Endothelial cell of umbilical vein (primary cell): ENCODE results near the gene IL1R1. TPM values are rescaled to one million over a fixed set of nuclear protein-coding genes. Genes with fewer than 3 reads are reported as not detected.

ENCODE experiments used
- BruUV-seq: library from RNA; stranded (reverse); fragments of 400-500 nt; replicated peaks from 2 replicates; lab custom pipeline; 2021; lab: Mats Ljungman, UMichigan
- CTCF ChIA-PET: fragments of 300-600, 350-600 bp; sonication (Branson Sonifier 250); formaldehyde crosslinking; loops from one replicate; lab custom pipeline; 2021; ENCODE audit warnings: antibody characterized with exemption, inconsistent platforms; lab: Charles Lee
- POLR2A ChIA-PET: fragments of 300-600, 350-600 bp; sonication (Branson Sonifier 250); formaldehyde crosslinking; loops from one replicate; lab custom pipeline; 2021; ENCODE audit warnings: antibody characterized with exemption, inconsistent platforms; lab: Charles Lee
- DNase-seq: peaks from one replicate; pipeline ENCODE4 v3.0.0-alpha.2; 2011; ENCODE audit warnings: low read depth, low spot score
- FAIRE-seq: peaks from 2 replicates; lab custom pipeline; 2011; peaks lifted over from hg19 to GRCh38; lab: Jason Lieb, UNC
- H2AFZ ChIP-seq: 2 replicates; pipeline ENCODE4 v1.6.0; 2012; ENCODE audit warnings: low read depth, low read length, control low read depth, inconsistent platforms
- H3K27ac ChIP-seq: 2 replicates; pipeline ENCODE4 v1.5.1; 2011; ENCODE audit warnings: low read depth, mild to moderate bottlenecking, control low read depth, low read length, moderate library complexity; ENCODE audit not compliant: insufficient read depth
- H3K27me3 ChIP-seq, 2 experiments: 2 replicates each; pipeline versions ENCODE4 v1.6.0 to v1.6.1; 2011; ENCODE audit warnings: low read length in 2 of 2, mixed read lengths in 1 of 2; ENCODE audit not compliant: control insufficient read depth in 2 of 2, insufficient read depth in 2 of 2
- H3K36me3 ChIP-seq, 2 experiments: 2 replicates in 1 of 2; 3 replicates in 1 of 2; pipeline ENCODE4 v1.5.1; 2011; ENCODE audit warnings: low read length in 2 of 2, mild to moderate bottlenecking in 1 of 2, moderate library complexity in 1 of 2; ENCODE audit not compliant: control insufficient read depth in 2 of 2, insufficient read depth in 2 of 2; ENCODE audit errors: extremely low read depth in 1 of 2
- H3K4me1 ChIP-seq: 3 replicates; pipeline ENCODE4 v1.5.1; 2011; ENCODE audit warnings: mild to moderate bottlenecking, low read length; ENCODE audit not compliant: control insufficient read depth, insufficient read depth; ENCODE audit errors: extremely low read depth
- H3K4me2 ChIP-seq: 2 replicates; pipeline ENCODE4 v1.6.1; 2011; ENCODE audit warnings: low read length, control low read depth, mixed read lengths; ENCODE audit not compliant: insufficient read depth
- H3K4me3 ChIP-seq, 3 experiments: fragments of 200-600 bp in 1 of 3; sonication (generic), shearing (Covaris generic) in 1 of 3; replicated peaks in 1 of 3; 2 replicates each; pipeline ENCODE4 v1.5.1; 2011 to 2016; ENCODE audit warnings: control low read depth in 3 of 3, low read length in 3 of 3, mild to moderate bottlenecking in 2 of 3, inconsistent platforms in 1 of 3, low read depth in 1 of 3, moderate library complexity in 1 of 3; ENCODE audit not compliant: insufficient read depth in 1 of 3
- H3K79me2 ChIP-seq: 2 replicates; pipeline ENCODE4 v1.6.0; 2012; ENCODE audit warnings: low read length, inconsistent platforms; ENCODE audit not compliant: control insufficient read depth, insufficient read depth
- H3K9ac ChIP-seq: replicated peaks from 2 replicates; pipeline ENCODE3; 2011; ENCODE audit warnings: low read length, control low read depth; ENCODE audit not compliant: insufficient read depth; ENCODE audit errors: extremely low read depth
- H3K9me1 ChIP-seq: replicated peaks from 3 replicates; pipeline ENCODE4 v1.6.0; 2011; ENCODE audit warnings: mild to moderate bottlenecking, low read length; ENCODE audit not compliant: control insufficient read depth, insufficient read depth; ENCODE audit errors: extremely low read depth
- H3K9me3 ChIP-seq: replicated peaks from 2 replicates; pipeline ENCODE4 v1.5.1; 2012; ENCODE audit warnings: low read length, inconsistent platforms; ENCODE audit not compliant: control insufficient read depth, insufficient read depth
- H4K20me1 ChIP-seq: replicated peaks from 2 replicates; pipeline ENCODE3; 2011; ENCODE audit warnings: mild to moderate bottlenecking, low read length; ENCODE audit not compliant: control insufficient read depth, insufficient read depth; ENCODE audit errors: extremely low read depth
- CTCF ChIP-seq, 2 donors: IDR thresholded peaks; 1 replicate in 1 of 2; 2 replicates in 1 of 2; pipeline ENCODE4 v1.5.1; 2011; ENCODE audit warnings: low read length in 2 of 2, mild to moderate bottlenecking in 2 of 2, moderate library complexity in 2 of 2, control low read depth in 1 of 2, inconsistent platforms in 1 of 2, low read depth in 1 of 2; ENCODE audit not compliant: insufficient read depth in 1 of 2; ENCODE audit errors: extremely low read depth in 1 of 2
- EZH2 ChIP-seq: IDR thresholded peaks from 2 replicates; pipeline ENCODE4 v1.6.1; 2012; ENCODE audit warnings: borderline replicate concordance, low read depth, mild to moderate bottlenecking, moderate library complexity, low read length, inconsistent platforms; ENCODE audit not compliant: severe bottlenecking
- FOS ChIP-seq: IDR thresholded peaks from 2 replicates; pipeline ENCODE4 v1.6.1; 2011; ENCODE audit warnings: mild to moderate bottlenecking, low read length, moderate library complexity, borderline replicate concordance; ENCODE audit not compliant: insufficient read depth
- GATA2 ChIP-seq: IDR thresholded peaks from 2 replicates; pipeline ENCODE4 v1.7.0; 2011; ENCODE audit warnings: low read depth, mild to moderate bottlenecking, moderate library complexity, mixed read lengths, low read length; ENCODE audit not compliant: insufficient read length, insufficient read depth
- JUN ChIP-seq: IDR thresholded peaks from 2 replicates; pipeline ENCODE4 v1.6.1; 2011; ENCODE audit warnings: borderline replicate concordance, low read depth; ENCODE audit not compliant: insufficient read length, insufficient read depth
- MAX ChIP-seq: IDR thresholded peaks from 2 replicates; pipeline ENCODE4 v1.6.1; 2011; ENCODE audit not compliant: insufficient read depth, insufficient read length
- MYC ChIP-seq: IDR thresholded peaks from one replicate; pipeline ENCODE4 v1.6.1; 2011; ENCODE audit warnings: mild to moderate bottlenecking, low read depth, low read length
- POLR2A ChIP-seq: IDR thresholded peaks from 2 replicates; pipeline ENCODE4 v1.6.1; 2012; ENCODE audit warnings: low read depth, mild to moderate bottlenecking, control low read depth, low read length
- POLR2AphosphoS5 ChIP-seq: IDR thresholded peaks from 2 replicates; pipeline ENCODE4 v1.6.1; 2012; ENCODE audit warnings: low read depth, mild to moderate bottlenecking, control low read depth, low read length, moderate library complexity; ENCODE audit not compliant: insufficient read depth
- dilution Hi-C: fragments of 300-500 bp; cut with MboI; formaldehyde crosslinking; loops from one replicate; pipeline ENCODE4 v1.15.0; 2019; ENCODE audit warnings: low sequenced_read_pairs; ENCODE audit not compliant: extremely low pct_ligation_motif_present
- intact Hi-C: fragments of 100-400 bp; cut with micrococcal nuclease; formaldehyde crosslinking; loops from one replicate; pipeline ENCODE4 v1.10.0; 2022
- polyA plus RNA-seq, 4 experiments: library from polyadenylated mRNA; depleted of rRNA in 3 of 4; stranded (reverse) in 3 of 4; unstranded in 1 of 4; fragments of >200 nt; gene quantifications; 2 replicates each; pipeline versions ENCODE4 v1.2.1 to v1.2.3, GENCODE V29; 2011 to 2012; ENCODE audit warnings: missing spikeins in 1 of 4
- total RNA-seq: library from RNA; stranded (reverse); gene quantifications from 2 replicates; pipeline ENCODE4 v1.2.3, GENCODE V29; 2021

The IL1R1 gene
- total and polyA plus RNA-seq, 2 donors (not counting 3 experiments of a cell fraction or from before 2014, with no cell fraction given), result 5.4 to 5.5 TPM

- TF ChIP-seq FOS (no peak), EZH2 (no peak), MAX (no peak)
- no peak overlapping the region for H3K9ac ChIP-seq
- CTCF ChIA-PET, result interaction anchor here (0.7 to 1.6 kb wide), 6 partner anchors 12 to 114 kb away, joined by 3 to 5 read pairs (median 4); no protein-coding TSS in a partner anchor
- H3K4me3 ChIP-seq, result no peak overlapping the region
- no peak overlapping the region for H3K27ac ChIP-seq
- H3K9me3 ChIP-seq, result no peaks in the 10 kb centered on the region
- intact Hi-C loops, result no loop called here
- BruUV-seq, result no TSS peak
- POLR2A ChIA-PET, result interaction anchor here (0.7 kb wide), 1 partner anchor 1115 kb away, joined by 3 read pairs; no protein-coding TSS in a partner anchor
- H3K27me3 ChIP-seq, result no peaks in the 10 kb centered on the region
- peaks cover 10% of the 10 kb centered on the region for H3K4me1 ChIP-seq
- FAIRE-seq (no peak), DNase-seq (no peak)
- no peaks in the 10 kb centered on the region for H3K36me3 ChIP-seq
- H3K9me1 ChIP-seq, result no peaks in the 10 kb centered on the region
- dilution Hi-C loops, result no loop called here
- H3K79me2 ChIP-seq, result no peaks in the 10 kb centered on the region
- no peaks in the 10 kb centered on the region for H4K20me1 ChIP-seq
- H3K4me2 ChIP-seq, result no peak overlapping the region
- H2AFZ ChIP-seq, result no peak overlapping the region
These were observed 15.9 kb upstream of the IL1R1 start for GRCh38 chr2:102126660-102127059.

GRCh38 chr2:102129082-102129481, 13.5 kb upstream of the IL1R1 start:
- DNase-seq (no peak), FAIRE-seq (no peak)
- CTCF ChIA-PET, result interaction anchor here (1.4 kb wide), 1 partner anchor 111 kb away, joined by 9 read pairs; no protein-coding TSS in a partner anchor
- Histone ChIP-seq H3K27me3 (no peaks in the 10 kb centered on the region), H3K36me3 (no peaks in the 10 kb centered on the region), H3K9me1 (no peaks in the 10 kb centered on the region), H3K4me1 (peaks cover 10% of the 10 kb centered on the region), H4K20me1 (no peaks in the 10 kb centered on the region), H3K4me3 (no peak overlapping the region), H3K9me3 (no peaks in the 10 kb centered on the region), H2AFZ (no peak overlapping the region), H3K79me2 (no peaks in the 10 kb centered on the region), H3K27ac (no peak overlapping the region), H3K4me2 (no peak overlapping the region), H3K9ac (no peak overlapping the region)
- TF ChIP-seq JUN (no peak), CTCF (IDR thresholded peaks at IDR 0.05; ENCODE audit: extremely low read depth in 1 of 2, insufficient read depth in 1 of 2, low read depth in 1 of 2, low read length in 2 of 2) (no peak), MYC (no peak), FOS (no peak), POLR2A (no peak), EZH2 (no peak), POLR2AphosphoS5 (no peak), GATA2 (no peak), MAX (no peak)
- dilution Hi-C loops (no loop called here), intact Hi-C loops (no loop called here)
- no TSS peak for BruUV-seq
- POLR2A ChIA-PET, result no interaction called here
